Testis (tissue), 3 donors: ENCODE measurements around the gene KCTD15. TPM values are rescaled to one million over a fixed set of nuclear protein-coding genes. Genes with fewer than 3 reads are reported as not detected.
A peak's percentile ranks its signal among the peaks of the same experiment; 100 is the strongest.

Source experiments
- DNase-seq: peaks from one replicate; pipeline ENCODE4 v3.0.0-alpha.2; 2019
- H3K27ac ChIP-seq, 2 donors: fragments of 200-600 bp; sonication (generic); one replicate each; pipeline ENCODE4 v1.5.1; 2019
- H3K27me3 ChIP-seq: fragments of 200-600 bp; sonication (generic); one replicate; pipeline ENCODE4 v1.5.1; 2019
- H3K36me3 ChIP-seq: fragments of 200-600 bp; sonication (generic); one replicate; pipeline ENCODE4 v1.5.1; 2017; ENCODE audit warnings: low read depth; ENCODE audit errors: missing control alignments
- H3K4me1 ChIP-seq: fragments of 200-600 bp; sonication (generic); one replicate; pipeline ENCODE4 v1.5.1; 2019
- H3K4me3 ChIP-seq, 2 donors: fragments of 200-600 bp; sonication (generic); one replicate each; pipeline ENCODE4 v1.5.1; 2017 to 2019
- H3K9me3 ChIP-seq: fragments of 200-600 bp; sonication (generic); one replicate; pipeline ENCODE4 v1.5.1; 2017
- CTCF ChIP-seq, 3 experiments: fragments of 450-650 bp in 2 of 3; fragments of 200-600 bp in 1 of 3; sonication (generic) in 1 of 3; IDR thresholded peaks; one replicate each; pipeline ENCODE4 v1.5.1; 2016 to 2019; ENCODE audit warnings: antibody characterized with exemption in 3 of 3, mild to moderate bottlenecking in 2 of 3, moderate library complexity in 1 of 3
- POLR2A ChIP-seq: fragments of 450-650 bp; IDR thresholded peaks from one replicate; pipeline ENCODE4 v1.6.1; 2017; ENCODE audit warnings: antibody characterized with exemption, mild to moderate bottlenecking, moderate library complexity
- WGBS, 2 donors: methylation state at CpG; one replicate each; pipeline ENCODE4 v1.1.5; 2018; 5-methylcytosine and 5-hydroxymethylcytosine counted together
- intact Hi-C: fragments of 100-400 bp; cut with DNase I; formaldehyde crosslinking; loops from one replicate; pipeline ENCODE4 v1.15.1; 2023; ENCODE audit warnings: low total_unique reads
- polyA plus RNA-seq: library from polyadenylated mRNA; stranded (reverse); fragments of 350-450 nt; fragmentation: Illumina TruSeq; extraction: RNeasy Lipid Tissue Mini Kit (QIAGEN cat#74804); gene quantifications from one replicate; pipeline ENCODE4 v1.2.3, GENCODE V29; 2014; ENCODE audit warnings: low read depth, low replicate concordance; ENCODE audit not compliant: insufficient read depth
- total RNA-seq, 2 donors: library from RNA; depleted of rRNA; stranded (reverse); fragments of >200 nt; gene quantifications; one replicate each; pipeline ENCODE4 v1.2.3, GENCODE V29; 2016

Gene KCTD15
- total and polyA plus RNA-seq, 3 donors from 2014 or later: 26.3 to 110 (median 61.9) TPM

GRCh38 chr19:33770107-33770506 is 26.6 kb upstream of the KCTD15 start:
- Histone ChIP-seq H3K9me3 (no peaks in the 10 kb centered on the region), H3K4me1 (peaks cover 3% of the 10 kb centered on the region), H3K36me3 (no peaks in the 10 kb centered on the region), H3K4me3 (no peak overlapping the region), H3K27ac (no peak overlapping the region), H3K27me3 (no peaks in the 10 kb centered on the region)
- intact Hi-C loops: loop anchor here (10.0 kb wide), 3 partner anchors 335 to 535 kb away; no protein-coding TSS in a partner anchor
- TF ChIP-seq CTCF (IDR thresholded peaks at IDR 0.05) (no peak), POLR2A (no peak)
- 80 to 85% methylated on average over 3 to 8 of the region's 8 CpGs for WGBS, 2 donors
- DNase-seq: no peak

- TF ChIP-seq POLR2A: no peak
- TF ChIP-seq CTCF (IDR thresholded peaks at IDR 0.05): peak; percentile 72 to 93 (median 91)
- intact Hi-C loops: loop anchor here (10.0 kb wide), 3 partner anchors 337 to 537 kb away; no protein-coding TSS in a partner anchor
- H3K36me3 ChIP-seq: no peaks in the 10 kb centered on the region
- peak overlapping the region in 1 of 2 donors; percentile 13 for H3K4me3 ChIP-seq
- no peaks in the 10 kb centered on the region for H3K27me3 ChIP-seq
- whole genome bisulfite sequencing, 2 donors: 4 to 21% methylated on average over 12 to 19 of the region's 19 CpGs
- no peaks in the 10 kb centered on the region for H3K9me3 ChIP-seq
- DNase-seq: peak; percentile 87
- no peak overlapping the region for H3K27ac ChIP-seq
- peaks cover 3% of the 10 kb centered on the region for H3K4me1 ChIP-seq
These were observed 25.1 kb upstream of the KCTD15 start for GRCh38 chr19:33771384-33772101.

GRCh38 chr19:33772102-33772857 is 24.4 kb upstream of the KCTD15 start:
- DNase-seq: no peak
- Histone ChIP-seq H3K27me3 (no peaks in the 10 kb centered on the region), H3K27ac (no peak overlapping the region), H3K4me3 (peak overlapping the region in 1 of 2 donors; percentile 13), H3K4me1 (peaks cover 3% of the 10 kb centered on the region), H3K36me3 (no peaks in the 10 kb centered on the region), H3K9me3 (no peaks in the 10 kb centered on the region)
- intact Hi-C loops: loop anchor here (10.0 kb wide), 3 partner anchors 337 to 537 kb away; no protein-coding TSS in a partner anchor
- 68 to 87% methylated on average over 12 to 68 of the region's 72 CpGs for WGBS, 2 donors
- TF ChIP-seq CTCF (IDR thresholded peaks at IDR 0.05): no peak
- no peak for TF ChIP-seq POLR2A

DNA sequence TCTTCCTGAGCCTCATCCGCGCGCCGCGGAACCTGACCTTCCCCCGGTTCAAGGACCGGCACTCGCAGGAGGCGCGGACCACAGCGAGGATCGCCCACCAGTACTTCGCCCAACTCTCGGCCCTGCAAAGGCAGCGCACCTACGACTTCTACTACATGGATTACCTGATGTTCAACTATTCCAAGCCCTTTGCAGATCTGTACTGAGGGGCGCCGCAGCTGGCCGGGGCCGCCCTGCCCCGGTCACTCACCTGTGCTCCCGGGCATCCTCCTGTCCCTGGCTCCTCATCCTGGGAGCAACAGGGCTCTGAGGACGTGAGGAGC is 23.9 kb upstream of the KCTD15 start:
- no peaks in the 10 kb centered on the region for H3K9me3 ChIP-seq
- TF ChIP-seq CTCF (IDR thresholded peaks at IDR 0.05) (no peak), POLR2A (no peak)
- H3K4me1 ChIP-seq: peaks cover 3% of the 10 kb centered on the region
- 75 to 94% methylated on average over 9 to 23 of the region's 23 CpGs for WGBS, 2 donors
- no peaks in the 10 kb centered on the region for H3K27me3 ChIP-seq
- H3K36me3 ChIP-seq: no peaks in the 10 kb centered on the region
- peak overlapping the region in 1 of 2 donors; percentile 13 for H3K4me3 ChIP-seq
- intact Hi-C loops: loop anchor here (10.0 kb wide), 3 partner anchors 338 to 538 kb away; no protein-coding TSS in a partner anchor
- H3K27ac ChIP-seq: no peak overlapping the region
- DNase-seq: no peak
